Measurements from ENCODE around the gene ANKRD13D.

DNA sequence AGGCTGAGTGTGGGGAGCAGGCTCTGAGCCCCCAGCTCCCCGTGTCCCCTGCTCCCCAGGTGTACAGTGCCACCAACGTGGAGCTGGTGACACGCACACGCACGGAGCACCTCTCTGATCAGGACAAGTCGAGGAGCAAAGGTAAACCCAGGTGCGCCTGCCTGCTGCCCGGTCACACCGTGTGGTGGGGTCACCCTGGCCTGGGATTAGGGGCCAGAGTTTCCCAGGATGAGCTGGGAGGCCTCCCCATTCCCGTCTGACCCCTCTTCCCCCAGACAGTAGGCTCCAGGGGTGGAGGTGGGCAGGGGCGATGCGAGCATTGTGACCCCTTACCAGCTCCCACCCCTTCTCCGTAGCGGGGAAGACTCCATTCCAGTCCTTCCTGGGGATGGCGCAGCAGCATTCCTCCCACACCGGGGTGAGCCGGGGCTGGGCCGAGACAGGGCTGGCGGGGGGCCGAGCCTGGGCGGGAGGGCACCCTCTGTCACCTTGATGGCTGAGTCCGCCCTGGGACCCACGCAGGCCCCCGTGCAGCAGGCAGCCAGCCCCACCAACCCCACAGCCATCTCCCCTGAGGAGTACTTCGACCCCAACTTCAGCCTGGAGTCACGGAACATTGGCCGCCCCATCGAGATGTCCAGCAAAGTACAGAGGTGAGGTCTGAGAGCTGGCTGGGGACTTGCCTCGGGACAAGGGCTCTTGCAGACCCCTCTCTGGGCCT is 10.5 kb downstream of the ANKRD13D start:
- TF ChIP-seq CTCF (IDR thresholded peaks at IDR 0.05): no peak
- no peak for TF ChIP-seq POLR2A (IDR thresholded peaks at IDR 0.05)
- no peak for TF ChIP-seq POLR2AphosphoS5 (IDR thresholded peaks at IDR 0.05)
